AG10803 (cell line): ENCODE data around the gene CAMKK1.

Experiments used
- DNase-seq: peaks from one replicate; pipeline ENCODE4 v3.0.0; 2010; ENCODE audit warnings: low read depth
- H3K4me3 ChIP-seq: 2 replicates; pipeline ENCODE4 v1.5.1; 2011; ENCODE audit warnings: mild to moderate bottlenecking, low read length, control low read depth
- TF ChIP-seq, protein P1 (sequence below): conservative IDR thresholded peaks from 2 replicates; pipeline ENCODE4 v1.5.1; 2011; ENCODE audit warnings: mild to moderate bottlenecking, low read length, control low read depth, inconsistent platforms

The CAMKK1 gene

DNA sequence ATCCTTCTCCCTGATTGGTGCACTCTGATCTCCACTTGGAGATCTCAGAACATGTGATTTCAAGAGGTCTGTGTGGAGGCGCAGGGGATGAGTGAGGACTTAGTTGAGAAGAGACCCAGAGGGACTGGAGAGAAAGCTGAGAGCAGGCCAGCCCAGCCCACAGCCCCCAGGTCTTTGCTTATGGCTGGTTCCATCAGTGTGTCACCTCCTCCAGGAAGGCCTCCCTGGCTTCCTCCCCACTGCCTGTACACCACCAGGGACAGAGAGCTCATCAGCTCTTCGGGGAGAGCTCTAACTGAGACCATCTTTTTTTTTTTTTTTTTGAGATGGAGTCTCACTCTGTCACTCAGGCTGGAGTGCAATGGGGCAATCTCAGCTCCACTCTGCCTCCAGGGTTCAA lies 20.0 kb upstream of the CAMKK1 start:
- DNase-seq: no peak
- no peak overlapping the region for H3K4me3 ChIP-seq
- TF ChIP-seq, protein P1, sequence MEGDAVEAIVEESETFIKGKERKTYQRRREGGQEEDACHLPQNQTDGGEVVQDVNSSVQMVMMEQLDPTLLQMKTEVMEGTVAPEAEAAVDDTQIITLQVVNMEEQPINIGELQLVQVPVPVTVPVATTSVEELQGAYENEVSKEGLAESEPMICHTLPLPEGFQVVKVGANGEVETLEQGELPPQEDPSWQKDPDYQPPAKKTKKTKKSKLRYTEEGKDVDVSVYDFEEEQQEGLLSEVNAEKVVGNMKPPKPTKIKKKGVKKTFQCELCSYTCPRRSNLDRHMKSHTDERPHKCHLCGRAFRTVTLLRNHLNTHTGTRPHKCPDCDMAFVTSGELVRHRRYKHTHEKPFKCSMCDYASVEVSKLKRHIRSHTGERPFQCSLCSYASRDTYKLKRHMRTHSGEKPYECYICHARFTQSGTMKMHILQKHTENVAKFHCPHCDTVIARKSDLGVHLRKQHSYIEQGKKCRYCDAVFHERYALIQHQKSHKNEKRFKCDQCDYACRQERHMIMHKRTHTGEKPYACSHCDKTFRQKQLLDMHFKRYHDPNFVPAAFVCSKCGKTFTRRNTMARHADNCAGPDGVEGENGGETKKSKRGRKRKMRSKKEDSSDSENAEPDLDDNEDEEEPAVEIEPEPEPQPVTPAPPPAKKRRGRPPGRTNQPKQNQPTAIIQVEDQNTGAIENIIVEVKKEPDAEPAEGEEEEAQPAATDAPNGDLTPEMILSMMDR: no peak

DNA sequence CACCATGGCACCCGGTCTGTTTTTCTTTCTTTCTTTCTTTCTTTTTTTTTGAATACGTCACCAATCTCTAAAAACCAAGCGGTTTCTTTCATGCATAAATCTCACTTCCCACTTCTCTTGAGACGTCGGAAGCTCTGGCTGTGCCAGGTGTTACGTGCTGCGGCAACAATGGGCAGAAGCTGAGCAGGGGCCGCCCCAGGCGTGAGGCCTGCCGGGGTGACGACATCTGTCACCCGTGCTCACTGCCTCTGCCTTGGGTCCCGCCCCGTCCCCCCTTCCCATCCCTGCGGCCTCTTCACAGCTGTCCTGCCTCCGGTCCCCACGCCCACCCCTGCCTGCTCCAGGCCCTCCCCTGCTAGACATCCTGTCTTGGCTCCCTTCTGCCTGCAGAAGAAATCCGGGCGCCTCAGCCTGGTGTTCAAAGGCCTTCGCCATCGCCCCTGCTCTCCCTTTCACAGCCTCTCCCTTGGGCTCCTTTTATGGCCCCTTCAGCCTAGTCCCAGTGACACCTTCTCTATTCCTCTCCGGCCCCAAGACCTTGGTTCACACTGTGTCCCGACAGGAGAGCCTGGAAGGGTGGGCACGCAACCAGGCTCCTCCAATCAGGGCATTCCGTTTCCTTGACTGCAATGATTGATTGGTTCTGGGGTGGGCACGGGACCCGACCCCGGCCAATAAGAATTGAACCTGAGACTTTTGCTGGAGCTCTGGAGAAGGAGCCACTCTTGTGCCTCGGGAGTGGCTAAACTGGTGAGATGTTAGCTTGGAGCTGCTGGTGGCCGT lies 18.6 kb upstream of the CAMKK1 start:
- no peak overlapping the region for H3K4me3 ChIP-seq
- TF ChIP-seq, protein P1: no peak
- DNase-seq: no peak

DNA sequence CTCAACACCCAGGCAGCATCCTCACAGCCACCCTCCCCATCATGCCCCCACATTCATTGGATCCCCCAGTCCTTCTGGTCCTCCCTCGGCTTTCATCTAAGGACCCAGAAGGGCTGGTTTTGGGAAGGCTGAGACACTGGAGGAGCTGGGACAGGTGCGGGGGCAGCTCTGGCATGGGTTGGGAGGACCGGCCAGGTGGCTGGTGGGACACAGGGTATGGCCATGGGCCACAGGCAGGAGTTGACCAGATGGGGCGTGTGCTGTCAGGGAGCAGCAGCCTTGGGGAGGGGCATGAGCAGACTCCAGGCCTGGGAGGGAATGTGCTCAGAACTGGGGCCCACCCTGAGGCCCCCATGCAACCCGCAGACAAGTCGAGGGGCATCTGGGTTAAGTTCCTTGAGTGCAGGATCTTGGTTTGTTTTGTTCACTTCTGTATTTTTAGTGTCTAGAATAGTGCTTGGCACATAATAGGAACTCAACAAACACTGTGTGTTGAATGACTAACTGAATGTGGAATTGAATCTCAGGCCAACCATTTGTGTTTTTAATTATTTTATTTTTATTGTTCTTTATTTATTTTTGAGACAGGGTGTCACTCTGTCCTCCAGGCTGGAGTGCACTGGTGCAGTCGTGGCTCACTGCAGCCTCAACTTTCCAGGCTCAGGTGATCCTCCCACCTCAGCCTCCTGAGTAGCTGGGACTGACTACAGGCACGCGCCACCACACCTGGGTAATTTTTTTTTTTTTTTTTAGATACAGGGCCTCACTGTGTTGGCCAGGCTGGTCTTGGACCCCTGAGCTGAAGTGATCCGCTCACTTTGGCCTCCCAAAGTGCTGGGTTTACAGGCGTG lies 17.8 kb upstream of the CAMKK1 start:
- TF ChIP-seq, protein P1: no peak
- H3K4me3 ChIP-seq: no peak overlapping the region

DNA sequence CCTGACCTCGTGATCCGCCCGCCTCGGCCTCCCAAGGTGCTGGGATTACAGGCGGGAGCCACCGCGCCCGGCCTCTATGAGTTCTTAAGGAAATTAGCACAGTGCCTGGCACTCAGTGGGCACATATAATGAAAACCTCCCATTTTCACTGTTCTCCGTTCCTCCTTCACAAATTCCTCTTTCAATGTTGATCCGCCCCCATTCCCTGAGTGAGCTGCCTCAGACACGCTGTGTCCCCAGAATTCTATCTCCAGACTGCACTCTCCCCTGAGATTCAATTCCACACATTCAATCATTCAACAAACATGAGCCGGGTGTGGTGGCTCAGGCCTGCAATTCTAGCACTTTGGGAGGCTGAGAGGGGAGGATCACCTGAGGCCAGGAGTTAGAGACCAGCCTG lies 16.4 kb upstream of the CAMKK1 start:
- no peak for DNase-seq
- TF ChIP-seq, protein P1: no peak
- H3K4me3 ChIP-seq: no peak overlapping the region

More for the DNA sequence above, 17.8 kb upstream of the CAMKK1 start:
- DNase-seq: no peak

DNA sequence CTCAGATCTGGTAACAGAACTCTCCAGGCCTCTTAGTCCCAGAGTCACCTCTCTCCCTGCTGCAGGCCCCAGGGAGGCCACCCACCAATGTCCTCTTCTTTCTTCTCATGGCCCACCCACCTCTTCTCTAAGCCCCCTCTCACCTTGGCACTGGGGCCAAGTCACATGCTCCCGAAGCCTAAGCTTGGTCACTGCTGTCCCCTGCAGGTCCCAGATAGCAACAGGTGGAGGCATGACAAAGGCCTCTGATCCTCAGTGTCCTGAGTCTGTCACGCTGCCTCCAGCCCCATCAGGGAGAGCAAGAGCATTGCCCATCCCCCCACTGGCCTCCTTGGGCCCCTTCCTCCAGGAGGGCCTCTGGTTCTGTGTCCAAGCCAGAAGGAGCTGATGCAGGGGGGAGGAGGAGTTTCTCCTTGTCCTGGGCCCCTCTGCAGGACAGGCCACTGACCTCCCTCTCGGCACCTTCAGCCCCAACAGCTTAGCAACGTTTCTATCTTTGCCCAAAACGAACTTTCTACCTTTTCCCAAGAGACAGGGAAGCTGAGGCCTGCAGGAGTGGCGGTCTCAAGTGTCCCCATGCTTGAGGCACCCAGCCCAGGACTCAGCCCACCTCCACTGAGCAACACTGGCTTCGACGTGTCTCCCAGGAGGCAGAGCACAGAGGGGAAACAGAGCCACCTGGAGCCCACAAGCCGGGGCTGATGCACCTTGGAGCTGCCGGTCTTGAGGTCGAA lies 14.8 kb upstream of the CAMKK1 start:
- TF ChIP-seq, protein P1: peak; percentile 24; the same call in 1 of the 2 replicates
- no peak overlapping the region for H3K4me3 ChIP-seq
- no peak for DNase-seq

DNA sequence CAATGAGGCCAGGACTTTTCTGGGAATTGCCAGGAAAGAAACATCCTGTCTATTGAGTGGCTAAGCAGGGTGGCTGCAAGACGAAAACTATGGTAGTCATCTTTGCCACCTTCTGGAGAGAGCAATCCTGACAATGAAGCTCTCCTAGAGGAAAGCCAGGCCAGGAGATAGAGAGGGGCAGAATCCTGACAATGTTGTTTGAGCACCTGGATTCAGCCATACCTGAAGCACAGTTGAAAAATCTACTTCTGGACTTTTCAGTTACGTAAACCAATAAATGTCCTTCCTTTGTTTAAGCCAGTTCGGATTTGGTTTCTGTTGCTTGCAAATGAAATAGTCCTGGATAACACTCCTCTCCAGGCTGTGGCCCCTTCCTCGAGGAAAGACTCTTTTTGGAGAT lies 14.0 kb upstream of the CAMKK1 start:
- H3K4me3 ChIP-seq: no peak overlapping the region
- no peak for DNase-seq
- TF ChIP-seq, protein P1: no peak
